ENCODE measurements around the gene ASAH2. TPM values are rescaled to one million over a fixed set of nuclear protein-coding genes. Genes with fewer than 3 reads are reported as not detected.

The ASAH2 gene
- total and polyA plus RNA-seq, 4 donors, result 0.75 to 3.0 (median 1.0) TPM

DNA sequence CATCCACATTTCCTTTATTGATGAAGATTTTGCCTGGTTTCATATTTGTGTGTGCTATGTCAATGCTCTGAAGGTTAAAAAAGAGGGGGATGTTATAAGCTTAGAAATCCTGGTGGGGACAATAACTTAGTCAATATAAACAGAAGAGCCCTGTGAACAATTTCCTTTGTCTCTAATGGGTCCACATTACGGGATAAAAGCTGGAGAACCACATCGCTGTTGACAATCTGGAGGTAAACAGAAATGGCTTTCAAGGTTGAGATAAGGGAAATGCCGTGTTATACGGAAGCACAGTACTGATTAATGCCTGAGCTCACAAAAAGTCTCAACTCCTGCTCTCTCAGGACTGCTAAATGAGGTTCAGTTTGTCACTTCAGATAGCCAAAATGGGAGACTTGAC is 16.8 kb downstream of the ASAH2 start:
- Histone ChIP-seq H3K27ac (ENCODE audit: low read depth in 1 of 2, low read length in 2 of 2) (no peak overlapping the region), H3K4me1 (ENCODE audit: control insufficient read depth in 4 of 4, insufficient read depth in 4 of 4, low read length in 3 of 4) (peaks cover 0 to 3% (median 1%) of the 10 kb centered on the region in 4 donors), H3K36me3 (ENCODE audit: control insufficient read depth in 4 of 4, insufficient read depth in 3 of 4, low read depth in 1 of 4, low read length in 3 of 4) (no peaks in the 10 kb centered on the region), H3K4me3 (ENCODE audit: low read depth in 1 of 3, low read length in 3 of 3) (no peak overlapping the region), H3K9me3 (ENCODE audit: control insufficient read depth in 4 of 4, low read length in 3 of 4) (no peaks in the 10 kb centered on the region), H3K27me3 (ENCODE audit: control insufficient read depth in 4 of 4, insufficient read depth in 4 of 4, low read length in 3 of 4) (no peaks in the 10 kb centered on the region), H3K9ac (ENCODE audit: low read depth in 1 of 2, low read length in 2 of 2) (no peak overlapping the region)
- TF ChIP-seq, protein P1, sequence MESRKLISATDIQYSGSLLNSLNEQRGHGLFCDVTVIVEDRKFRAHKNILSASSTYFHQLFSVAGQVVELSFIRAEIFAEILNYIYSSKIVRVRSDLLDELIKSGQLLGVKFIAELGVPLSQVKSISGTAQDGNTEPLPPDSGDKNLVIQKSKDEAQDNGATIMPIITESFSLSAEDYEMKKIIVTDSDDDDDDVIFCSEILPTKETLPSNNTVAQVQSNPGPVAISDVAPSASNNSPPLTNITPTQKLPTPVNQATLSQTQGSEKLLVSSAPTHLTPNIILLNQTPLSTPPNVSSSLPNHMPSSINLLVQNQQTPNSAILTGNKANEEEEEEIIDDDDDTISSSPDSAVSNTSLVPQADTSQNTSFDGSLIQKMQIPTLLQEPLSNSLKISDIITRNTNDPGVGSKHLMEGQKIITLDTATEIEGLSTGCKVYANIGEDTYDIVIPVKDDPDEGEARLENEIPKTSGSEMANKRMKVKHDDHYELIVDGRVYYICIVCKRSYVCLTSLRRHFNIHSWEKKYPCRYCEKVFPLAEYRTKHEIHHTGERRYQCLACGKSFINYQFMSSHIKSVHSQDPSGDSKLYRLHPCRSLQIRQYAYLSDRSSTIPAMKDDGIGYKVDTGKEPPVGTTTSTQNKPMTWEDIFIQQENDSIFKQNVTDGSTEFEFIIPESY (IDR thresholded peaks at IDR 0.05), result no peak
- TF ChIP-seq EGR1 (IDR thresholded peaks at IDR 0.05; ENCODE audit: low read depth in 2 of 2) (no peak), FOXA2 (IDR thresholded peaks at IDR 0.05) (peak; percentile 70), FOXA1 (IDR thresholded peaks at IDR 0.05) (peak; percentile 34), YY1 (IDR thresholded peaks at IDR 0.05) (peak; percentile 50), HNF4A (conservative IDR thresholded peaks at IDR 0.05) (no peak)
- no peak for DNase-seq (ENCODE audit: low spot score)
- 26% methylated on average over 4 of the region's 4 CpGs for WGBS

- H3K9ac ChIP-seq (ENCODE audit: low read depth in 1 of 2, low read length in 2 of 2), result no peak overlapping the region
- no peak overlapping the region for H3K4me3 ChIP-seq (ENCODE audit: low read depth in 1 of 3, low read length in 3 of 3)
- no peaks in the 10 kb centered on the region for H3K36me3 ChIP-seq (ENCODE audit: control insufficient read depth in 4 of 4, insufficient read depth in 3 of 4, low read depth in 1 of 4, low read length in 3 of 4)
- peaks cover 0 to 3% (median 1%) of the 10 kb centered on the region in 4 donors for H3K4me1 ChIP-seq (ENCODE audit: control insufficient read depth in 4 of 4, insufficient read depth in 4 of 4, low read length in 3 of 4)
- no peak overlapping the region for H3K27ac ChIP-seq (ENCODE audit: low read depth in 1 of 2, low read length in 2 of 2)
- no peaks in the 10 kb centered on the region for H3K27me3 ChIP-seq (ENCODE audit: control insufficient read depth in 4 of 4, insufficient read depth in 4 of 4, low read length in 3 of 4)
- H3K9me3 ChIP-seq (ENCODE audit: control insufficient read depth in 4 of 4, low read length in 3 of 4), result no peaks in the 10 kb centered on the region
- no peak for DNase-seq (ENCODE audit: low spot score)
- no peak for TF ChIP-seq FOXA1 (IDR thresholded peaks at IDR 0.05)
- TF ChIP-seq RXRA (IDR thresholded peaks at IDR 0.05), result peak in 1 of 2 donors; percentile 13
- TF ChIP-seq NR2F2 (IDR thresholded peaks at IDR 0.05), result no peak
- no peak for TF ChIP-seq YY1 (IDR thresholded peaks at IDR 0.05)
- TF ChIP-seq REST (IDR thresholded peaks at IDR 0.05), result no peak
- TF ChIP-seq HNF4A (conservative IDR thresholded peaks at IDR 0.05), result peak; percentile 16 to 34
Observed at GRCh38 chr10:50232261-50232639, 19.1 kb downstream of the ASAH2 start.

DNA sequence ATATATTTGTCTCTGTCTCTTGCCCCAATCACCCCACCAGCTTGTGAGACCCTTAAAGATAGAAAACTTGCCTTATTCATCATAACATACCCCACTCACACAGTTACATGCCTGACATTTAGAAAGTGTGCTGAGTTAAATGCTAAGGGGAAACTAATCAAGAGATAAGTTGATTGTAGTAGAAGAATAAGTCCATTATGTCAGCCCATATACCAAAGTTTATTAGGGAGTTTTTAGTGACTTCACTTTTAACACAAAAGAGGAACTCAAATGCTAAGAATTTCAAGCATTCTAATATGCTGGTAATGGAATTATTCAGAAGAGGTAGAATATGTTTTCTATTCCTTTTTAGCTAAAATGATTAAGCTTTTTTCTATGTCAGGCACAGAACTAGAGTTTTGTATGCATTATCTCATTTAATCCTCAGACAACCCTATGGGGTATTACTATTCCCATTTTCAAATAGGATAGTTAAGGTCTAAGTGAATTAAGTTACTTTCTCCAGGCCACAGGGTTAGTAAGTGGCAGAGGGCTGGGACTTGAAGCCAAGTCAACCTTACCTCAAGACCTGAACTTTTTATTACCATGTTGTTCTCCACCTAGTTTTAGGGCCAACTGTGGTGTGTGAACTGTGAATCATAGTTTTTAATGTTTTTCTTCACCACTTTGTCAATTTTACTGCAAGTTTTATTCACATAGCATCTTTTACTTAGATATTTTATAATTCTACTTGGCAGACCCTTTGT is 19.6 kb downstream of the ASAH2 start:
- no peak overlapping the region for H3K4me3 ChIP-seq (ENCODE audit: low read depth in 1 of 3, low read length in 3 of 3)
- peaks cover 0 to 3% (median 1%) of the 10 kb centered on the region in 4 donors for H3K4me1 ChIP-seq (ENCODE audit: control insufficient read depth in 4 of 4, insufficient read depth in 4 of 4, low read length in 3 of 4)
- no peaks in the 10 kb centered on the region for H3K27me3 ChIP-seq (ENCODE audit: control insufficient read depth in 4 of 4, insufficient read depth in 4 of 4, low read length in 3 of 4)
- no peak for DNase-seq (ENCODE audit: low spot score)
- no peaks in the 10 kb centered on the region for H3K36me3 ChIP-seq (ENCODE audit: control insufficient read depth in 4 of 4, insufficient read depth in 3 of 4, low read depth in 1 of 4, low read length in 3 of 4)
- no peak overlapping the region for H3K9ac ChIP-seq (ENCODE audit: low read depth in 1 of 2, low read length in 2 of 2)
- H3K9me3 ChIP-seq (ENCODE audit: control insufficient read depth in 4 of 4, low read length in 3 of 4), result no peaks in the 10 kb centered on the region
- no peak overlapping the region for H3K27ac ChIP-seq (ENCODE audit: low read depth in 1 of 2, low read length in 2 of 2)
- no peak for TF ChIP-seq GABPA (IDR thresholded peaks at IDR 0.05 in 1 of 2, conservative IDR thresholded peaks at IDR 0.05 in 1 of 2)
- no peak for TF ChIP-seq FOXA2 (IDR thresholded peaks at IDR 0.05)
